Fibroblast of skin of abdomen (primary cell): Measurements from ENCODE around the gene PLPP6.

Source experiments
- DNase-seq: peaks from one replicate; pipeline ENCODE4 v3.0.0-alpha.2; 2013

The PLPP6 gene

DNA sequence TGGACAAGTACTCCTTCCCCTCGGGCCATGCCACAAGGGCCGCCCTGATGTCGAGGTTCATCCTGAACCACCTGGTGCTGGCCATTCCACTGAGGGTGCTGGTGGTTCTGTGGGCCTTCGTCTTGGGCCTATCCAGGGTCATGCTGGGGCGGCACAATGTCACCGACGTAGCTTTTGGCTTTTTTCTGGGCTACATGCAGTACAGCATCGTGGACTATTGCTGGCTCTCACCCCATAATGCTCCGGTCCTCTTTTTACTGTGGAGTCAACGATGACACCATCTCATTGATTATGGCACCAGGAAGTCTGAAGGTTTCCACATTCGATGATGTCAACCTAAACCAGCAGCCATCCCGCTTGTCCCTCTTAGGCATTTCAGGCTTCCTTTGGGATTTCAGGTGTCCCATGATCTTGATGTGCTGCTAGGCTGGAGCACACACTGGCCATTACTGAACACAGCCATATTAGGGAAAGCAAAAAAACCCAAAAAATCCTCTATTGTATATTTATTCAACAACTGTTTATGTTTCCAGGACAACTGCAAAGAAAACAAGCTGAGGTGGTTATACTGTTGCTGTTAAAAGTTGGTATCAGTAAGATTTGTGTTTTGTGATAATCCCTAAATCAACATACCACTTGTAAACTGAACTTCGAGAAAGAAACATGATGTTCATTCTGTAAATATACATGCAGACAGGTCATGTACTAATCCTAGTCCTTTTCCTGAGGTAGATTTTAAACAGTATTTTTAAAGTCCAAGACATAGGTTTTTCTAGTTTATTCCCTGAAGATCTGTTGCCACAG, 1.1 kb downstream of the PLPP6 start:
- no peak for DNase-seq

DNA sequence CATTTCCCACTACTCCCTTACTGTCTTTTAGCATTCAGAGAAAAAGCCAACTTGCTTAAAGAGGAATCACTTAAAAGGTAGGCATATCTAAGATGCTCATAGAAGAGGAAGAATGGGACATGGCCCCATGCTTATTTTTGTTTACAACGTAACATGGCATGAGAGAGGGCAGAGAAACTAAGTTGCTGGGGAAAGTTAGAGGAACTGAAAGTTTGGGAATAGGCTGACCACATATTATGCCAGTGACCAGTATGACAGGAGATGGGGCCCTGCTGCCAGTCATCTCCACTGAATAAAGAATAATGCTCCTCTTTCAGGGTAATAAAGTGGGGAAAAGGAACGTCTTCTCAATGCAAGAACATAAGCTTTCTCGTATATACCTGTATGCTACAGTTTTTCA, 1.9 kb downstream of the PLPP6 start:
- DNase-seq: no peak

DNA sequence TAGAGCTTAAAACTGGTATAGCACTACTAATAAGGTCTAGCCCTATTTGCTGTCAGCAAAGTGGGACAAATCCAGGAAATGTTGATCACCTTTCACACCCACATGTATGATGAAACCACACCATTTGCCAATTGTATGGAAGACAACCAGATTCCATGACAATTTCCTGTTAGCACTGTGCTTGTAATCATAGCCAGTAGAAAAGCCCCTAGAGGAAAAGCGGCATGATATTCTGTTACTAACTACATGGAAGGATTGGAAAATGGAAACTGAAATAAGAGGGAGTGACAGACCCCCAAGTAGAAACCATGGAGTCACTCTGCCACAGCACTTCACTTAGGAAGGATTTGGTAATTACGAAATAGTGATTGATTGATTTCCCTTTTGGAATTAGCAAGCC, 3.3 kb downstream of the PLPP6 start:
- DNase-seq: peak; percentile 42

DNA sequence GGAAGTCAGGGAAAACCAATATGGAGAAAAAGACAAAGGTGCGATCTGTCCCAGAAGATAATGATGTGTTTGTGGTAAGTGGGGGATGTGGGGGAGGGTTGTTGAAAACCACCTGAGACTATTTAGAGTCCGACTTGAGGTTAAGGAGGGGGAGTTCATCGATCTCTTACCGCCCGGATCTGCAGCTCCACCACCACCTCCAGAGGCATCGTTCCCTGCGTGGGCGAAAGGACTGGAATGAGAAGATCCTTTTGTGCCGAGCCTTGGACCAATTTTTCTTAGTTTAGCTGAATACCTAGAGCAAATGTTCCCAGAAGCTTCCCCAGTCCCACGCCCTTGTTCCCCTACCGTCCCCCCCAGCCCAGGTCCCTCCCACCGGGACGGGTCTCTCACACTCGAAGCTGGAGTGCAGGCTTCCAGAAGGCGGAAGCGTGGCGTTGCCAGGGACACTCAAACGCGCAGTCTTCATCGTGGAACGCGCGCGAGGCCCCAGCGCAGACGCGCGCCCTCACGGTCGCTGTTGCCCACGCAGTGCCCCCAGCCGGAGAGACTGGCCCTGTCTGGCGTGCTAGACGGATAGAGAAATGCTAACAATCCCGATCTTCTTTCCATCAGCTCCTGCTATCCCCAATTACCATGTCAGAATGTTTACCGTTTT, 4.1 kb downstream of the PLPP6 start, which contains the start of gene SPATA6L:
SPATA6L (minus strand) TSS at position 439 of the 658 bp plus-strand sequence; CDS start at position 209, 230 bp downstream.
- peak; percentile 41 for DNase-seq

DNA sequence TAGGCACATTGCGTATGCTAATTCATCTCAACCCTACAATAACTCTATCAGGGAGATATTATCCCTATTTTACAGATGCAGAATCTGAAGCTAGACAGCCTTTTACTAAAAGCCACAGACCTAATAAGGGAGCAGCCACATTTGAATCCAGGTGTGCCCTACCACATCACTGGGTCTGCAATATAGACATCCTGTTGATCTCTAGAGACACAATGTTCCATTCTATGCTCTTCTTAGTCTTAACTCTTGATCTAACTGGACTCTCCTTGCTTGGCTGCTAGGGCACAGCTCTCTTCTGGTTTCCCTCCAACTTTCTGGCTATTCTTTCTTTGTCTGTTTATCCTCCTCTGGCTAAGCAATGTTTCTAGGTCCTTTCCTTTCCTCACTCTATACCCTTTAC, 5.6 kb downstream of the PLPP6 start:
- no peak for DNase-seq

DNA sequence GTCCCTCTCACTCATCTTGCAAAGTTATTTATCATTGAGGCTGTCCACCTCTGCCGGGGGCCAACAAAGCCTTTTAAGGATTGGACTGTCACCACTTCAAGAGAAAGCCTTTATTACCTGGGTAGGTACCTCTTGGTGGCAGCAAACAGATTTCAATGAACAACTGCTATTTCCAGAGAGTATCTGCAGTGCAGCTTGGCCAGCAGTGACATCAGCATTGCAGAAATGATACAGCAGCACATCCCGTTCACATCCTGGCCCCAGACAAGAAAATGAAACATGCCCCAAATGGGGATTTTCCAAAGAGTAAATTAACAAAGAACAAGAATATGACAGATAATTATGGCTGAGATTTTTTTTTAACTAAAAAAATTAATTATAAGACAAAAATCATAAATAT, 6.5 kb downstream of the PLPP6 start:
- no peak for DNase-seq

DNA sequence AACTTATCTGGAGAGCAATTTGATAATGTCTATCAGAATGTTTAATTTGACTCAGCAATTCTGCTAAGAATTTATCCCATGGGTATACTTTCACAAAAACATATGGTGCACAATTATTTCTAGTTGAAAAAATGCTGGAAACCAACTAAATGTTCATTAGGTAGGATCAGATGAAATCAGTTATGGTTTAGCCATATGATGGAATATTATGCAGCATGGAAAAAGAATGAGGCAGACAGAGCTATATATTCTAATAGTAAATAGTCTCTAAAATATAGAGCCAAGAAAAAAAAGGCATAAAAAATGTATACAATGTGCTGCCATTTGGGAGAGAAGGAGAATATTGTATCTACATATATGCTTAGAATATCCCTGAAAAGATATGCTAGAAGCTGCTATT, 7.8 kb downstream of the PLPP6 start:
- no peak for DNase-seq

DNA sequence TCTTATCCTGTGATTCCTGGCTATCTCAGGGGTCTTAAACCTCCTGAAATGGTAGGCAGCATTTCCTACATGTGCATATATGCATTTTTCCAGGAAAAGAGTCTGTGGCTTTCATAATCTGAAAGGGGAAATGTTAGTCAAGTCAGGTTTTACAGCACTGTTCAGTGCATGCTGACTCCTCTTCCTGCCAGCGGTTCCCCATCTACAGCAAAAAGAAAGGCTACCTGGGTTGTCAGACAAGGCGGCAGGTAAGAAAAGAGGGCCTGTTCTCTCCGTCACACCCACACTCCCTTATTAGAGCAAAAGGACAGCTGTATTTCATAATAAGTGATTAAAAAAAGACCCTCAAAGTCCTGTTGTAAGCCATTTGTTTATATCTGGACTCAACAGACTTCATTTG, 8.5 kb downstream of the PLPP6 start:
- DNase-seq: no peak

DNA sequence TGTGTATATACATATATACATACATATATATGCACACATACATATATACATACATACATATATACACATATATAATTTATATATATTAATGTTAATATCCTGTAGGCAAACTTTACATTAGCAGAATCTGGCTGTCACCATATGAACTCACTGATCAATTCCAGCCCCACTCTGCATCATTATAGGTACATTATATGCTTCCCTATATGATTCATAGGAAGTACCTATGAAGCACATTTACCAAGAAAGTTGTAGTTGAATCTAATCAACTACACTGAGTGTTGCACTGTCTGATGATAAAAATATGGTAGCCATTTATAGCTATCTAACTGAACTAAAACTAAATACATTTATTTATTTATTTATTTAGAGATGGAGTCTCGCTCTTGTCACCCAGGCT, 9.6 kb downstream of the PLPP6 start:
- no peak for DNase-seq

DNA sequence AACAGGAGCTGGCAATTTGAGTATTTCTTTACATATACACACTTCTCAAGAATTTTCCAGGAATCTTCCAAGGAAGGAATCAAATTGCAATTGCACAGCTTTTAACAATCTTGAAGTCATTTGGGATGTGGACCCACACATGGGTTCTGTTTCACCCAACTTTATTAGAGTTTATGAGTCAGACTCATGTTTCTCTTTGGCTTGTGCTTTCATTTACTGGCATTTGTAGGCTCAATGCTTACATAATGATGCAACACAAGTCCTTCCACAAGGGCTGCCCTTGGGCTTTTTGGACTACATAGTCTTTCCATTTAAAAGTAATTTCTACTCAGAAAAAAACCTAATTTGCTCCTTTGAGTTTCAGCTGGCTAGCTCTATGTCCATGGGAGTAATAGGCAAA, 12.7 kb downstream of the PLPP6 start:
- peak; percentile 93 for DNase-seq

DNA sequence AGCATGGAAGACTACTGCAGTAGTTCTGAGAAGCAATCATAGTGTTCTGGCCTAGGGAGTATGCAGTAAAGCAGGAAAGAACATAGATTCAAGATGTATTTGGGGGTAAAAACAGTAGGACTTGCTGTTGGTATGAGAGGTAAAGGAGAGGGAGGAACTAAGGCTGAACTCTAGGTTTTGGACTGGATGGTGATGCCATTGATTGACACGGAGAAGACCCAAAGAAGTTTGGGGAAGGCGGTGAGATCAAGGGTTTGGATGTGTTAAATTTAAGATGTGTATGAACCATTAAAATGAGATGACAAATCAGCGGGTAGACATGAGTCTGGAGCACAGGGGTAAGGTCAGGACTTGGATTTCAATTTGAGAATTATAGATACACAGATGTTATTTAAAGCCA, 15.3 kb downstream of the PLPP6 start:
- DNase-seq: no peak

DNA sequence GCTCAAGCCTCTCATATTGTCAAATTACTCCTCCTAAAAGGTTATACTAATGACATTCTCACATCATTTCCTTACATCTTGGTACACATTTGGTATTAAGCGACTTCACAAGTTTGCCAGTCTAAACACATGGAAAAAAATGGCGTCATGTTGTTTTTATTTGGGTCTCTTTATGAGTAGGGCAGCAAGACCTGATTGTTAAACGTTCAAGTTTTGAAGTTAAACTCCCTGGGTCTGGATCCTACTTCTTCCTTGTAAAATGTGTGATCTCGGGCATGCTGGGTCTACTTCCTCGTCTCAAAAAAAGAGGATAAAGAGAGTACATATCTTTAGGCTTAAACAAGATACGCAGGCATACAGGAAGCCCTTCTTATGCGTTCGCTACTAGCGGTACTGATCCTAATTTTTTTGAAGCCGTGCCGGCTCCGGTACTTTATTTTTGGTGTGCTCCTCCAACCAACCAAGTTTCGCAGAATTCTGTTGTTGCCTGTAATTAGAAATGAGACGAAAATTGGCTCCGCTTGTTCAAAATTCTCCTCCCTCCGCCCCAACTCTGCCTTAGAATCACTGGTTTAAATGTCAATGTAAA, 16.7 kb downstream of the PLPP6 start:
- peak; percentile 28 for DNase-seq

DNA sequence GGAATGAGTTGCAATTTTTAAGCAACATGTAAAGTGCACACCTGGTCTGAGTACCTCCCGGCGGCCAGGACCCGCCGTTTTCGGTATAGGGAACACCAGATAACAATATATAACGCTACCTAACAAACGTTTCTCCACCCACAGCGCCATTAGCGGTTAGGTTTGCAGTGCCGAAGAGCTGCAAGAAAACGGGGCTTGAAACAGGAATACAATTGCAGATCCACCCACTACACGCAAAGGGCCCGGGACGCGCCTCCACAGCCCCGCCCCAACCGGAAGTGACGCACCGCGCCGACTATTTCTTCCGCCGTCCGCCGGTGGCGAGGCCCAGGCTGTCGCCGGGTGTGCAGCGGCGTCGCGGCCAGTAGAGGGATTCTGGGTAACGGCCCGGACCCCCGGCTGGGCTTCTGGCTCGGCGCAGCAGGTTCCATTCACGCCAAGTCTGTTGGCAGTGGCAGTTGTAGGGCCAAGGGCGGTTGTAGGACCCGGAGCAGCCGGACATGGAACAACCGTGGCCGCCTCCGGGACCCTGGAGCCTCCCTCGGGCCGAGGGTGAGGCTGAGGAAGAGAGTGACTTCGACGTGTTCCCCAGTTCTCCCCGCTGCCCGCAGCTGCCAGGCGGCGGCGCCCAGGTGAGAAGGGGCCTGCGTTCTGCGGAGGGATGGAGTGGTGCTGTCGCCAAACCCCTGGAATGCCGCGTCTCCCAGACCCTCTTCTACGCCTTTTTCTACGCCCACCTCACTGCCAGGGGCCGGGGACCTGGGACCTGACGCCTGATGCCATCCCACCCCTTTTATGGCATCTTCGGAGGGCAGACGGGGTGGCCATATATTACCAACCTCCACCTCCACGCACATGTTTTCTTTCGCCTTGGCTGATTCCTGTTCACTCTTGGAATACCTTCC, 17.4 kb downstream of the PLPP6 start, which contains the start of gene CDC37L1:
CDC37L1 (plus strand) TSS at position 302 of the 905 bp plus-strand sequence; CDS start at position 501, 199 bp downstream.
- DNase-seq: peak; percentile 96

DNA sequence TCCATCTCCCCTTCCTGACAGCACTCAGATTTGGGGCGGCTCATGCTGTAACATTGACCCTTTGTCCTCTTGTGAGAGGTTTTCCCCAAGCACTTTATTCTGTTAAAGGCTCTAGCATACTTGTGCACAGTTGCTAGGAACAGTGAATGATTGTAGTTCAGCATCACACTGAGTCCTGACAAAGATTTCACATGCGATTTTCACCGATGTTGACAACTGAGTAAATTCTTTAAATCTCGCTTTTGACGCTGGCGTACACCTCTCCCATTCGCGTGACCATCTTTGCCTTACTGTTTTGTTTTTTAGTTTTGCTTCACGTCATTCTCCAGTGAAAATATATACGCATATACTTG, 18.1 kb downstream of the PLPP6 start:
- no peak for DNase-seq

DNA sequence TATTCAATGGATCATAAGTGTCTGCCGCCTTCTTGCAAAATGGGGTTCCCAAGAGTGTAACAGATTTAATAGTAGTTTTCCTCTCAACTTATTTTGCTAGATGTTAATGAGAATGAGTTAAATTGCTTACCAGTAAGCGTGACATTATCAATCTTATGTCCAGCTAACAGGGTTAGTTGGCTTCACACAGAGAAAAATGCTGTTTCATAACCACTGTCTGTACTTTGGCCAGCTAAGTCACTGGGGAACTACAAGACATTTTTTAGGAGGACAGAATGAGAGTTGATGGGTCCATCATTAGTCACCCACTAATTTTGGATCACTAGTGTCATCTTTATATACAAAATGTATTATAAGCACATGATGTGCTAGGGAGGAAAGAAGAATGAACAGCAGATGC, 18.7 kb downstream of the PLPP6 start:
- DNase-seq: no peak

DNA sequence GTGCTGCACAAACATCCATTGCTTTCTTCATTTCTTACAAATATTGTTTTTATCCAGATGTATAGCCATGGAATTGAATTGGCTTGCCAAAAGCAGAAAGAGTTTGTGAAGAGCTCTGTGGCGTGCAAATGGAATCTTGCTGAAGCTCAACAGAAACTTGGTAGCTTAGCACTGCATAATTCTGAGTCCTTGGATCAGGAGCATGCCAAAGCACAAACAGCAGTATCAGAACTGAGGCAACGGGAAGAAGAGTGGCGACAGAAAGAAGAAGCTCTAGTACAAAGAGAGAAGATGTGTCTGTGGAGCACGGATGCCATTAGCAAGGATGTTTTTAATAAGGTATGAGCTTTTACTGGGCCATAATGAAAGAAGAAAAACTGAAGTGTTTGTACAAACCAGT, 22.7 kb downstream of the PLPP6 start:
- DNase-seq: no peak

DNA sequence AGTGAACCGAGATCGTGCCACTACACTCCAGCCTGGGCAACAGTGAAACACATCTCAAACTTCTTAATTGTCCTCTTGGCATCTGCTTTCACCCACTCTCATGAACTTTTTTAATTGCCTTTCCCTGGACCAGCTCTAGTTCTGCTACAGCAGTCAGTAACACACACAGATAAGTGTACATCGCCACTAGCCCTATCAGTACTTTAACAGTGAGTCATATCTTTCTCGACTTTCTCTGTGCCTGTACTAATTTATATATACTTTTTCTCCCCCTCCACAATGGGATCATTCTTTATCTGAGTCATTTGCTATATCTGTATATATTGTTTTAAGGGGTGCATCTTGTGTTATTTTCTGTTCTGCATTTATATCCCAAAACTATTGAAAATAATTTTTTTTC, 24.0 kb downstream of the PLPP6 start:
- DNase-seq: no peak

DNA sequence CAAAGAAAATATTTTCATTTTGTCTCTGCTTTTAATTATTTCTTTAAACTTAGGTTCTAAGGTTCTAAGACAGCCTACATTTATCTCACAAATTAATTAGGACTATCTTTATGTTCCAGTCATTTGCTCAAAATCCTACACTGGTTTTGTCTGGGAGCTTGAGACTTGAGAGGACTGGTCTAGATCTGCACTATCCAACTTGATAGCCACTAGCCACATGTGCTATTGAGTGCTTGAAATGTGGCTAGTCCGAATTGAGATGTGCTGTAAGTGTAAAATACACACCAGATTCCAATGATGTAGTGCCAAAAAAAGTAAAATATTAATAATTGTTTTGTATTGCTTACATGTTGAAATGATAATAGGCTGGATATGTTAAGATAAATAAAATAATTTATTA, 24.5 kb downstream of the PLPP6 start:
- DNase-seq: no peak

DNA sequence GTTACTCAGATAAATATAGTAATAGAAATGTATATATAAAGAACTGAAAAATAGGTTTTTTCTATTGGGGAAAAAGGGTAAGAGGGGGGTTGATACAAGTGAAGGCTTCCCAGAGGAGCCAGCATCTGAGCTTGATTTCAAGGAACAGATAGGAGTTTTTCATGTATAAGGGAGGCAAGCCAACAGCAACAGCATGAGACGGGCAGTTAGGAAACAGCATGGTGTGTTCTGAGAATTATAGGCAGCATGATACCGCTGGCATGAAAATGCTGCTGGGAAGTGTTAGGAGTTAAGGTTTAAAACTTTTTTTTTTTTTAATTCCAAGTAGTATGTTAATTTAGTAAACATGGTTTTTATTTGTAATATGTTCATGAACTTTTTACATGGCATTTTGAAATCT, 26.9 kb downstream of the PLPP6 start:
- DNase-seq: no peak

DNA sequence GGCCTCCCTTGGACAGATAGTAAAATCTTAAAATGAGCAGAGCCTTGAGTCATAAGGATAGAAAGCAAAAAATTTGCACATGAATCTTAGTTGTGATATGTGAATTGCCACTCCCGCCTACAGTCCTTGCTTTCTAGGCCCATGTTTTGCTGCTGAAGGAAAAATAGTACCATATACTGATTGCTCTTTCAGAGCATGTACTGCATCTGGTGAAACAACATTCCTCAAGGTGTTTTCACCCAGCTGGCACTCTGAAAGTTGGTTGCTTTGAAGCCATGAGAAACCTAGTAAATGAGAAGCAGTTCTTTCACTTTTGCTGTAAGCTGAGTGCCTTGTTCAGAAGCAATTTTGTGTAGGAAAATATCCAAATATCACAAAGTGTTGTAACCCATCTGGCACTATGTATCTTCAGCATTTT, 27.6 kb downstream of the PLPP6 start:
- DNase-seq: no peak

DNA sequence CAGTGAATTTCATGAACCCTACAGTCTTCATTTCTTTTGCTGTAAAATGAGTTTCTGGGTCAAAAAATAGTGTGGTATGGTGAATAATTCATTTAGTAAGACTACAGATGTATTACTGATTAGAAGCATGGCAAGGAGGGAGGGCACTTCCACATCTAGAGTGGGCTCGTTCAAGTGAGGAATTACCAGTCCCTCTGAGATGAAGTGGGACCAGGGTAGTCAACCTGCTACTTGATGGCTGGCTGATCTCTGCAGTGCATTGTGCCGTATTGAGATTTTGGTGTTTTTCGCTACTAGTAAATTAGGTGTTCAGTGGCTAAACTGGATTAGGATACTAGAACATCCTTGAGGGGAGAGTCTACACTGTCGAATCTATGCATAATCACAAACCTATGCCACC, 28.1 kb downstream of the PLPP6 start:
- no peak for DNase-seq

DNA sequence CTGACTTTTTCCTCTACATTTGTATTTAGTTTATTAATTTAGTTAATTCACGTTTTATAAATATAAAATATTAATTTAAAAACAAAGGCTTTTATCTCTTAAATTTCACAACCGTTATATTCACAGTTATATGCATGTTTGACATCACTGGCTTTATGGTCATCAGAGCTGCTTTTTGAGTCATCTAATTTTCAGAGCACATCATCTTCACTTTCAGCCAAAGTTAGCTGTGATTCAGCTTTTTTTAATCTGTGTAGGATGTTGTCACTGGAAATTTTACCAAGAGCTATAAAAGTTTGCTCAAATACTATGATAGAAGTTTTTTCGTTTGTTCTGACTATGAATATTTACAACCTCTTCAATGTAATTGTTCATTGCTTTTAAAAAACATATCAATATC, 29.7 kb downstream of the PLPP6 start:
- peak; percentile 43 for DNase-seq

DNA sequence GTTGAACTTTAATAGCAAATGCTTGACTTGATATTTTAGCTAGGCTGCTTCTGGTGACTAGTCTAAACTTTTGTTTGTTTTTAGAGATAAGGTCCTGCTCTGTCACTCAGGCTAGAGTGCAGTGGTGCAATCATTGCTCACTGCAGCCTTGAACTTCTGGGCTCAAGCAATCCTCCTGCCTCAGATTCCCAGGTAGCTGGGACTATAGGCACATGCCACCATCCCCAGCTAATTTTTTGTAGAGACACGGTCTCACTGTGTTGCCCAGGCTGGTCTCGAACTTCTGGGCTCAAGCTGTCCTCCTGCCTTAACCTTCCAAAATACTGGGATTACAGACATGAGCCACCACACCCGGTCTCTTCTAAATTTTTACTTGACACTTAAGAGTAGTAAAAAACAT, 38.0 kb downstream of the PLPP6 start:
- no peak for DNase-seq
